ENCODE measurements around the gene GPR62.

Gene GPR62

DNA sequence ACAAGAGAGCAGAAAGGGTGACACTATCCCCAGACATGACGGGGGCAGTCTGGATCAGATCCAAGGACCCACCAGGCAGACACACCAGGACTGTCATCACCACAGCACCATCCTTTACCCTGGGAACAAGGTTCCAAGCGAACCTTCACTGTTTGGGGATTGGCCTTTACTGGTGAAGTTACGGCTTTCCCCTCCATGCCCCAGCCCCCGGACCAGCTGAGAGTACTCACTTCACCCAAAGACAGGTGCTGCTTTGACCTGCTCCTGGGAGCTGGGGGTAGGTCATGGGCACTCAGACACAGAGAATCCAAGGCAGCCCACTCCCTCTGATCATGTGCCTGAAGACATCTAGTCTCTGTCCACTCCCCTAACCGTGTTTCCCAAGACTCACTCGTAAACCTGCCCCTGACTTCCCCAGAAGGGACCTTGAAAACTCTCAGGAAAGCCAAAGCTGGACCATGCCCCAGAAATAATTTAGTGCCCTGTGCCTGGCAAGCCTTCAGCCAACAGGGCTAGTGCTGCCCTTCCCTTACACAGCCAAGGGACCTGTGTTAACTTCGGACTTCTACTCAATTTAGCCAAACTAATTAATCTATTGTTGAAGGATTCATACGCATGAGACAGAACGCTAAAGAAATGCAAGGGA, 16.3 kb upstream of the GPR62 start:
- peak; percentile 43 for DNase-seq

DNA sequence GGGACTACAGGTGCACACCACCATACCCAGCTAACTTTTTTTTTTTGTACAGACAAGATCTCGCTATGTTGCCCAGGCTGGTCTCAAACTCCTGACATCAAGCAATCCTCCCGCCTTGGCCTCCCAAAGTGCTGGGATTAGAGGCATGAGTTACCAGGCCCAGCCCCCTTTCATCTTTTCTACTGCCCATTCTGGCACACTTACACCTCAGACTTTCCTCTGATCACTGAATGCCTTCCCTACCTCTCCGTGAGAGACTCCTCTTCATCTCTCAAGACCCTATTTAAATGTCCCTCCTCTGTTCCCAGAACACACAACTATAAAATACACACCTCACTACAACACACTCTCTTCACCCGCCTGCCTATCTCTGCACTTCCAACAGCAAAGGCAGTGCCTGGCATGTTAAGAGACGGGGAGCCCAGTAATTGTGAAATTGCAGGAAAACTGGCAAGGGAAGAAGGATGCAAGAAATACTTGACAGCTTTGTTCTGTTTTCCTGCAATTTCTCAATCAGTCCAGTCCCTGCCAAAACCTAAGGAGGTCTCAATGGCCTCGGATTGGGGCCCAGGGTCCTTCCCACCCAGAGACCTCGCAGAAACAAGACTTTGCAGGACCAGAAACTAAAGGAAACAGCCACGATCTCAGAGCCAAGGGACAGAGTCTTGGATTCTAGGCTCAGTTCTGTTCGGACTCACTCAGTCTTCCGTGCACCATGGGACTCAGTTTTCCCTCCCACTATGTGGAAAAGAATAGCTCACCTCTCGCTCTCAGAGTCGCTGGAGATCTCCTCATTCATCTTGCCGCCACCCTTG, 14.3 kb upstream of the GPR62 start:
- peak; percentile 53 for DNase-seq

DNA sequence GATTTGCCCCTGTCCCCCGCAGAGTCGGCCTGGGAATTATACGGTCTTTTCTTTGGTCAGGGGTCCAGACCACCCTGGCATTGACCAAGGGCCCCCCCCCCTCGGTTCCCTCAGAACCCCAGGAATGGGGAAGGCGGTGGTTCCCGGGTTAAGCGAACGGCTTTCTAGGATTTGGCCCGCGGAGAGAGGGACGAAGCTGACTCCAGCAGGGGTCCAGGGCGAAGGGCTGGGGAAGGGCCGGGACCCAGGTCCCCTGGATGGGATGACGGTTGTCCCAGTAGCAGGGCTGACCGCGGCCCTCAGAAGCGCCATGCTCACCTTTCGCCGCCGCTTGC, 13.8 kb upstream of the GPR62 start:
- no peak for DNase-seq

DNA sequence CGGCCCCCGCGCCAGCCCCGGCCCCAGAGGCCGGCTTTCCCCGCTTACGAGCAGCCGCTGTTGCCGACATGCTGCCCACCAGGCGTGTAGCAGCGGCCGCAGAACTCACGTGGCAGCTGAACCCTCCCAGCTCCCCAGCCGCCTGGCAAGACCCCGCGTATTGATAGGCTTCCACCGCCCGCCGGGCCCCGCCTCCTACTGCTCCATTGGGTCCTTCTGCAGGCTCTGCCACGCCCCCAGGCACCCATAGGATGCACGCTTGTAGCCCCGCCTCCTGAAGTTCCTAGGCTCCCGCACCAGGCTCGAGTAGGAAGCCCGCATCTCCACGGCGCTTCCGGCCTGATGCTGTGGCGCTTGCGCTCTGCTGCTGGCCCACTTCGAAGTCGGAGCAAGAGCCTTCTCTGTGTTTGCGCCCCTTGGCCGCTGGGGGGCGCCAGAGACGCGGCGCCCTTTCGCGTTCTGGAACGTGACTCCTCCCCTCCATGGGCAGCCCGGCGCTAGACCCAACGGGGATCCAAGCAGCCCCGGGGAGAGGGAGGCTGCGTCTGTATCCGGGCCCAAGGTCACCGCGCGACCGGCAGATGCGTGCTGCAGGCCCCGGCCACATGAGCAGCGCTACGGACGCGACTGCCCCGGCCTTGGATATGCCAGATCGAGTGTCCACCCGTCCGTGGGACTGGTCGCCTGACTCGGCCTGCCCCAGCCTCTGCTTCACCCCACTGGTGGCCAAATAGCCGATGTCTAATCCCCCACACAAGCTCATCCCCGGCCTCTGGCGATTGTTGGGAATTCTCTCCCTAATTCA, 13.2 kb upstream of the GPR62 start, which contains the start of the genes PARP3 and RRP9:
Gene PARP3 (plus strand): TSS at position 566 of the 805 bp plus-strand sequence. CDS start 993 bp downstream, outside the sequence.
Gene RRP9 (minus strand): TSS at position 107 of the 805 bp plus-strand sequence. CDS start 37 bp downstream, at position 70.
- peak; percentile 98 for DNase-seq

DNA sequence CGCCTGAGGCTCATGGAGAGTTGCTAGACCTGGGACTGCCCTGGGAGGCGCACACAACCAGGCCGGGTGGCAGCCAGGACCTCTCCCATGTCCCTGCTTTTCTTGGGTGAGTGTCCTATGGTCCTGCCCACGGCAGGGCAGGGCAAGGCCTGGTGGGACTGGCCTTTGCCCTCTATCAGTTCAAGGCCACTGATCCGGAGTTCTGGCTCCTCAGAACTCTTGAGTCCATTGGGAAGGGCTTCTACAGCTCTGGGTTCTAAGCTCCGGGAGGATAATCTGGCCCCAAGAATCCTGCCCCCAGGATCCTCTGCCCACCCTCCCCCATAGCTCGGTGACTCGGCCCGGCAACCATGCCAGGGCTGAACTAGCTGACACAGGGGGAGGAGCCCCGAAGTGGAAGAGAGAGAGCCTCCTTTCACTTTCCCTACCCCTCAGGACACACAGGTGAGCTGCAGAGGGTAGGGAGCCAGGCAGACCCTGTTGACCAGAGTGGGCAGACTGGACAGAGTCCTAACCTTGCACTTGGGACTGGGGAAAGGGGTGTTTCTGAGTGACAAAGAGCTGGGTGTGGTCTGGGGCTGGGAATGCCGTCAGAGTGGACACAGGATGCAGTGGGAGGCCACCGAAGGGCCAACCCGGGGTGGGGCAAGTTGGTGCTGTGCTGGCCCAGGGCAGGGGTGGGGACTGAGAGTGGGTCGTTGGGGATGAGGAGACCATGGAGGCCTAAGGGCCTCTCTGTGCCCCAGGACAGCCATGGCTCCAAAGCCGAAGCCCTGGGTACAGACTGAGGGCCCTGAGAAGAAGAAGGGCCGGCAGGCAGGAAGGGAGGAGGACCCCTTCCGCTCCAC, 12.4 kb upstream of the GPR62 start:
- peak; percentile 77 for DNase-seq

DNA sequence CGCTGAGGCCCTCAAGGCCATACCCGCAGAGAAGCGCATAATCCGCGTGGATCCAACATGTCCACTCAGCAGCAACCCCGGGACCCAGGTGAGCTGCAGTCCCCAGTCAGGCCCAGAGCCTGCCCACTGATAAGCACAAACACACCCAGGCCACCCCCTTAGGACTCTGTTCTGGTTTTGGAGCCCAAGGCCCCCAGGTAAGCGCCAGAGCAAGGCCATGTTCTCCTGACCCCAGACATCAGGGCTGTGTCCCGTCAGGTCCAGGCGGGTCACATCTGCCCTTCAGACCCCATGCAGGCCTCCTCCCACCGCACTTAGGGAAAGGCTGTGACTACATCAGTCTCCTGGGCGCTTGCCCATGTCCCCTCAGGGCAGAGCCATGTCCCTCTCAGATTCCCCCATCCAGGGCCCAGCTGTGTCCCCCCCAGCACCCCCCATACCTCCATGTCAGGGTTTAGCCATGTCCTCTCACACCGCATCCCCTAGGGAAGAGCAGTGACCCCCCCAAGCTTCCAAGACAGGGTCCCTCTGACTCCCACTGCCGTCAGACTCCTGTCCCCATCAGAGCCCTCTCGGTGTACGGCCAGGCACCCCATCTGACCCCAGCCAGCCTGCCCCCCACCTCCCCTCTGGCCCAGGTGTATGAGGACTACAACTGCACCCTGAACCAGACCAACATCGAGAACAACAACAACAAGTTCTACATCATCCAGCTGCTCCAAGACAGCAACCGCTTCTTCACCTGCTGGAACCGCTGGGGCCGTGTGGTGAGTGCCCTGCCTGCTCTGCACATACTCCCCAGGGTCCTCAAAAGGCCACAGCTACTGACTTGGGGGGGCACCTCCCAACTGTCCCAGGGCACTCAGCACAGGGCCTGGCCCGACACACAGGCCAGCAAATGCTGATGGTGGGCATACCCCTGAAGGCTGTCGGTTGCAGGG, 11.5 kb upstream of the GPR62 start:
- no peak for DNase-seq

DNA sequence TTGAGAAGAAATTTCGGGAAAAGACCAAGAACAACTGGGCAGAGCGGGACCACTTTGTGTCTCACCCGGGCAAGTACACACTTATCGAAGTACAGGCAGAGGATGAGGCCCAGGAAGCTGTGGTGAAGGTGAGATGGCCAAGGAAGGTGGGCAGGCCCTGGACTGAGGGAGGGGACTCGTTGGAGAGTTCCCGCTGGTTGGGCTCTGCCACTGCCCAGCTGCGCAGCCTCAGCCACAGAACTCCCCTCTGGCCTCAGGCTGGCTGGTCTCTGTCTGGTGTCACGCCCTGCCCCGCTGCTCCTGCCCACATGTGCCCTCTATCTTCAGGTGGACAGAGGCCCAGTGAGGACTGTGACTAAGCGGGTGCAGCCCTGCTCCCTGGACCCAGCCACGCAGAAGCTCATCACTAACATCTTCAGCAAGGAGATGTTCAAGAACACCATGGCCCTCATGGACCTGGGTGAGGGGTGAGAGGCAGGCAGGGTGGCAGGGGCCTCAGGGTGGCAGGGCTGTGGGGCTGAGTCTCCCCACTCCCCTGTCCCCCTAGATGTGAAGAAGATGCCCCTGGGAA, 10.6 kb upstream of the GPR62 start:
- DNase-seq: no peak

DNA sequence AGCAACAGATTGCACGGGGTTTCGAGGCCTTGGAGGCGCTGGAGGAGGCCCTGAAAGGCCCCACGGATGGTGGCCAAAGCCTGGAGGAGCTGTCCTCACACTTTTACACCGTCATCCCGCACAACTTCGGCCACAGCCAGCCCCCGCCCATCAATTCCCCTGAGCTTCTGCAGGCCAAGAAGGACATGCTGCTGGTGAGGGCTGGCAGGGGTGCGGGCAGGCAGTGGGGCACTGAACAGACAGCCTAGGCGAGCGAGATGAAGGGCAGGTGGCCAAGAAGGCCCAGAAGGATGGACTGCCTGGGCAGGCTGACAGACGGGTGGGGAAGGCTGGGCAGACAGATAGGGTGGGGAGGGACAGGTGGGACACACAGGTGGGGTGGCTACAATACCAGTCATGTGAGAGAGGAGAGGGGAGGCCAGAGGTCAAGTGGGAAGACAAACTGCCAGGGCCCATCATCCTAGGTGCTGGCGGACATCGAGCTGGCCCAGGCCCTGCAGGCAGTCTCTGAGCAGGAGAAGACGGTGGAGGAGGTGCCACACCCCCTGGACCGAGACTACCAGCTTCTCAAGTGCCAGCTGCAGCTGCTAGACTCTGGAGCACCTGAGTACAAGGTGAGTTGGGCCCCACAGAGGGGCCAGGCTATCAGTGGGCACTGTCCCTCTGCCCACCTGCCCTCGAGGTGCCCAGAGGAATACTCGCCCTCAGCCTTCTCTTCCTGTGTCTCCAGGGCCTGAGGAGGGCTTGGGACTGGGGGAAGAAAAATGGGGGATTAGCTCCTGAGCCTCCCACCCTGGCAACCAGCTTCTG, 9.9 kb upstream of the GPR62 start:
- DNase-seq: no peak

DNA sequence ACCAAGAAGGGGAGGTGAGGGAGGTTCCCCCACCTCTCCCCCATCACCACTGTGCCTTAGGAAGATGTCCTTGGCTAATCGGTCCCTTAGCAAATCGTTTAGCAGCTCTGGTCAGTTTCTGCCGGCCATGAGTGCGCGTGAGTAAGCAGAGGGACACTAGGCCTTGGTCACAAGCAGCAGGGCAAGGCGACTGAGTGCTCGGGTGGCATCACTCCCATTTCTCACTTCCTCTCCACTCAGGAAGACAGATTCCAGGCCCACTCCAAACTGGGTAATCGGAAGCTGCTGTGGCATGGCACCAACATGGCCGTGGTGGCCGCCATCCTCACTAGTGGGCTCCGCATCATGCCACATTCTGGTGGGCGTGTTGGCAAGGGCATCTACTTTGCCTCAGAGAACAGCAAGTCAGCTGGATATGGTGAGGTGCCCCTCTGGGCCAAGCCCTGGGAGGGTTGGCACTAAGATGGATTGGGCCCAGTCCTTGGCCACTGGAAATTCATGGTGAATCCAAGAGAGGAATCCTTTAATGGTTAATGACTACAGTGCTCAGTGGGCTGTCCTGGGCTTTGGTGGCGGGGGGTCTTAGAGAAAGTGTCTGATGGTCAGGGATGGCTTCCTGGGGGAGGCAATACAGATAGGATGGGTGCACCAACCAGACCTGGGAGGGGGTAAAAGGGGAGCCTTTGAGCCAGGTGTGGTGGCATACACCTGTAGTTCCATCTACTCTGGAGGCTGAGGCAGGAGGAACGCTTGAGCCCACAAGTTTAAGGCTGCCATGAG, 9.1 kb upstream of the GPR62 start:
- no peak for DNase-seq

DNA sequence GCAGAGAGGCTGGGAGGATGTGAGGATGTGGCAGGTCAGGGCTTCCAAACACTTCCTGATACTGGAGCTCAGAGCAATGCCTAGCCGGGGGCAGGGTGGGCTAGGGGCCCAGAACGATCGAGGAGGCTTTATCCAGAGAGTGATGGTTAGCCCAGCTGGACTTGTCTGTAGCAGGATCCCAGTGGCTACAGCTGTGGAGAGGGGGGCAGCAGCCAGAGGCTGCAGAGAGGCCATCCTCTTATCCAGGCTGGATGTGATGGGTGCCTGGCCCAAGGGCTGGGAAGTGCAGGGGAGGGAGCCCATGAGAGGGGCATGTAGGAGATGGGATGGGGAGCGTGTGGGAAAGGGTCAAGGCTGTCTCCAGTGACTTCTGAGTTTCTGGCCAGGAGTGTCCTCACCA, 8.4 kb upstream of the GPR62 start:
- no peak for DNase-seq

DNA sequence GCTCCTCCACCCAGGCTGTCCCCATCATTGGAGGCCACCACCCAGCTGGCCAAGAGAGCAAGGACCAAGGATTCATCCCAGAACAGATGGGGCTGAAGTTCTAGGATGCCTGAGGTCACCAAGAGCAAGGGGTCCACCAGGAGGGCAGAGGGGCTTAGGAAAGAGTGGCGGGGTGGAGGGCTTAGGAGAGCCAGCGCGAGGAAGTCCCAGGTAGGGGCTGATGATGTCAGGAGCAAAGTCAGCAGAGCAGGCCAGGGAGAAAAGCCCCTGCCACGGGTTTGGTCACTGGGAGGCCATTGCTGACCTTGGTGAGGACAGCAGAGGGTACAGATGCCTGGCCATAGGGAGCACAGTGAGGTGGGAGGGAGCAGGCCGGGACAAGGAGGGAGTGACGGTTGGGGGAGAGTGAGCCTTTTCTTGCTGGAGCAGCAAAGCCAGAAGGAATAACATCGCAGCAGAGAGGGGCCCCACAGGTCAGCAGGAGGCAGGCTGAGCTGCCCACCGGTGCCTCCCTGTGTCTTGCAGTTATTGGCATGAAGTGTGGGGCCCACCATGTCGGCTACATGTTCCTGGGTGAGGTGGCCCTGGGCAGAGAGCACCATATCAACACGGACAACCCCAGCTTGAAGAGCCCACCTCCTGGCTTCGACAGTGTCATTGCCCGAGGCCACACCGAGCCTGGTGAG, 7.8 kb upstream of the GPR62 start:
- DNase-seq: no peak

DNA sequence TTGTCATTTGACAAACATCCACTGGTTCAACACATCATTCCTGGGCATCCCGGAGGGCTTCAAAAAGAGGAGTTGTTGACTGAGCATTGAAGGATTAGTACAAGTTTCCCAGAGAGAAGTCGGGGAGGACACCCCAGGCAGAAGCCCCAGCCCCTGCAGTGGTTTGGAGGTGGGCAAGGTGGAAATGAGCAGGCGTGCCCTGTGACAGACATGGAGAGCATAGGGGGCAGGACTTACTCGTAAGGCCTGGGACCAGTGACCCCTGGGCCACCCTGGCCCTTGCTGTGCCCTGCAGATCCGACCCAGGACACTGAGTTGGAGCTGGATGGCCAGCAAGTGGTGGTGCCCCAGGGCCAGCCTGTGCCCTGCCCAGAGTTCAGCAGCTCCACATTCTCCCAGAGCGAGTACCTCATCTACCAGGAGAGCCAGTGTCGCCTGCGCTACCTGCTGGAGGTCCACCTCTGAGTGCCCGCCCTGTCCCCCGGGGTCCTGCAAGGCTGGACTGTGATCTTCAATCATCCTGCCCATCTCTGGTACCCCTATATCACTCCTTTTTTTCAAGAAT, 7.1 kb upstream of the GPR62 start:
- DNase-seq: no peak

DNA sequence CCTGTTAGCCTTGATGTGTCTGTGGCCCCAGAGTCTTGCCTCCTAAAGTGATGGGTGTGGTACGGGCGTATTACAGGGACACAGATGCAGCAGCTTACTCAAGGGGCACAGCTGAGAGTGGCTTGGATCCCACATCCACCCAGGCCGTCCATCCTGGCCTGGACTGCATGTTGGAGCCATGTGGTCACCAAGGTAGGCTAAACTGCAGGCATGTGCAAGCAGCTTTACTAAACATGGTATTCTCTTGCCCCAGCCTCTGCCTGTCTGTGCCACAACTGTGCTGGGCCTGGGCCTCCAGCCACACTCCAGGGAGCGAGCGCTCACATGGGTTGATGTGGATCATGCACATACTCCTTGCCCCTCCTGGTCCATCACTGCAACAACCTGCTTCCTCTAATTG, 6.1 kb upstream of the GPR62 start:
- DNase-seq: no peak

DNA sequence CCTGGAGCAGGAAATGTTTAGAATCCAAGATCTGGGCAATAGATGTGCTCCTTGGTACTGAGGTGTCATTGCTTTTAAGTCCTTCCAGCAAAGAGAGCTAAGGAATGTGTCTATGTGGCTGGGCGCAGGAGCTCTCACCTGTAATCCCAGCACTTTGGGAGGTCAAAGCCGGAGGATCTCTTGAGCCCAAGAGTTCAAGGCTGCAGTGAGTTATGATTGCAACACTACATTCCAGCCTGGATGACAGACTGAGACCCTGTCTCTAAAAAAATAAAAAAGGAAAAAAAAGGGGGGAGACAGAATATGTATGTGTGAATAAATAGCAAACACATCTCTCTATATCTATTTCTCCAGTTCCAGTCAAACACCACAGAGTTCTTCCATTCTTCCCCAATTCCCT, 4.3 kb upstream of the GPR62 start:
- DNase-seq: no peak

DNA sequence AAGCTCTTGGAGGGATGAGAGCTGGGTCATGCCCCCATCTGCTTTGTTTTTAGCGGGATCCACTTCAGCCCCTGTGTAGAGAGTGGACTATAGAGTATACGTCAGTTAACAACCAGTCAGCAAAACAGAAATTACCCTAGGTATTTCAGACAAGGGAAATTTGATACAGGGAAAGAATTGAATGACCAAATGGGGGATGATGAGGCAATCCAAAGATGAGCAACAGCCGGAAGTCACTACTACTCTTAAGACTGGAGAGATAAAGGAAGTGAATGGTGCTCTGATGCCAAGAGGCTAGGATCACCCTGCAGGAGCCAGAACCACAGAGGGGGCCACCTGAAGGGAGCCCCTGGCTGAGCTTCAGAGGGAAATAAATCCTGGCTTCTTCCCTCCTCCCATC, 1.7 kb upstream of the GPR62 start:
- DNase-seq: no peak

DNA sequence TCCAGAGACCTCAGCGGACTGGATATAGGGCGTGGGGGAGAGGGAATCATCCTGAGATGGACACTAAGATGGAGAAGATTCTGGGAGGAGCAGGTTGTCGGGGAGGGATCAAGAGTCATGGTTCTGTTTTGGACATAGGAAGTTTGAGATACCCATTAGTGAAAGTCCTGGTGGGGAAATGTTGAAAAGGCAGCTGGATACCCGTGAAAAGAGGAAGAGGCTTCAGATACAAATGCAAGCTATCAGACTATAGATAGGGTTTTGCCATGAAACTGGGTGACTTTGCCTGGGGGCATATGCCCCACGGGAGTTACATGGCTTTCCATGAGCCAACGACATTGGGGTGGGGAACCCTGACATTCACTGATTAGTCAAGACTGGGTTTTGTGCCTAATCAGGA, 1.1 kb upstream of the GPR62 start:
- DNase-seq: no peak

DNA sequence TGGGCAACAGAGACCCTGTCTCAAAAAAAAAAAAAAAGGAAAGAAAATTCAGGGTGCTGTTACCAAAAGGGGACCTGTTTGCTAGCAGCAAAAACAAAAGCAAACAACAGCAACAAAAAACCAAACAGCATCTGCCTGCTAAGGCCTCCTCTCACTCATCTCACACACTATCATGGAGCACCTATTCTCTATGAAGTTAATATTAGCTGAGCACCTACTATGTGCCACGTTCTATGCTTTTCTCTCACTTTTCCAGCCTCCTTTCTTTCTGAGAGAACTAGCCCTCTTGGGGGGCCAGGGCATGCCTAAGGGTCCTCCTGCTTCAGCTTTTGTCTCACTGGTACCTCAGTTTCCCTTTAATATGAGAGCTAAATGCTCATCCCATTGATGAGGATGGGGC, 468 bp upstream of the GPR62 start:
- no peak for DNase-seq
